COR-L47 (cell line): ENCODE data around the gene PFDN1.

ENCODE experiments used
- DNase-seq: peaks from one replicate; lab custom pipeline; 2025; lab: John Stamatoyannopoulos, UW

The PFDN1 gene

GRCh38 chr5:140296289-140296688, 6.6 kb downstream of the PFDN1 start:
- DNase-seq = no peak

- DNase-seq = peak; percentile 5
These were observed 7.5 kb downstream of the PFDN1 start for GRCh38 chr5:140295414-140295813.

- no peak for DNase-seq
These were observed 8.1 kb downstream of the PFDN1 start for GRCh38 chr5:140294753-140295152.

- no peak for DNase-seq
These were observed 9.1 kb downstream of the PFDN1 start for GRCh38 chr5:140293849-140294100.

GRCh38 chr5:140293091-140293848, 9.6 kb downstream of the PFDN1 start:
- no peak for DNase-seq

GRCh38 chr5:140292212-140293036, 10.5 kb downstream of the PFDN1 start:
- DNase-seq = no peak

GRCh38 chr5:140287801-140288521, 14.9 kb downstream of the PFDN1 start:
- no peak for DNase-seq

GRCh38 chr5:140286424-140286823, 16.5 kb downstream of the PFDN1 start:
- no peak for DNase-seq

GRCh38 chr5:140284013-140284412, 18.9 kb downstream of the PFDN1 start:
- no peak for DNase-seq

GRCh38 chr5:140282266-140282665, 20.6 kb downstream of the PFDN1 start:
- no peak for DNase-seq

- no peak for DNase-seq
These were observed 27.1 kb downstream of the PFDN1 start for GRCh38 chr5:140275837-140276236.

- DNase-seq = no peak
These were observed 29.5 kb downstream of the PFDN1 start for GRCh38 chr5:140273401-140273877.

- no peak for DNase-seq
These were observed 32.9 kb downstream of the PFDN1 start for GRCh38 chr5:140270008-140270407.

- no peak for DNase-seq
These were observed 35.3 kb downstream of the PFDN1 start for GRCh38 chr5:140267559-140268018.

- no peak for DNase-seq
These were observed 35.7 kb downstream of the PFDN1 start for GRCh38 chr5:140267201-140267540.

GRCh38 chr5:140266471-140267200, 36.3 kb downstream of the PFDN1 start:
- no peak for DNase-seq

- DNase-seq = no peak
These were observed 37.1 kb downstream of the PFDN1 start for GRCh38 chr5:140265845-140266244.

GRCh38 chr5:140262839-140263238, 40.1 kb downstream of the PFDN1 start:
- DNase-seq = peak; percentile 6

- no peak for DNase-seq
These were observed 40.7 kb downstream of the PFDN1 start for GRCh38 chr5:140262221-140262620.

GRCh38 chr5:140261403-140262171, 41.3 kb downstream of the PFDN1 start:
- peak; percentile 20 for DNase-seq

- no peak for DNase-seq
These were observed 42.7 kb downstream of the PFDN1 start for GRCh38 chr5:140260089-140260656.
